Measurements from ENCODE around the gene SIX3. TPM values are rescaled to one million over a fixed set of nuclear protein-coding genes. Genes with fewer than 3 reads are reported as not detected.

SIX3 gene
- total RNA-seq, 2 experiments from 2014 or later: not detected

DNA sequence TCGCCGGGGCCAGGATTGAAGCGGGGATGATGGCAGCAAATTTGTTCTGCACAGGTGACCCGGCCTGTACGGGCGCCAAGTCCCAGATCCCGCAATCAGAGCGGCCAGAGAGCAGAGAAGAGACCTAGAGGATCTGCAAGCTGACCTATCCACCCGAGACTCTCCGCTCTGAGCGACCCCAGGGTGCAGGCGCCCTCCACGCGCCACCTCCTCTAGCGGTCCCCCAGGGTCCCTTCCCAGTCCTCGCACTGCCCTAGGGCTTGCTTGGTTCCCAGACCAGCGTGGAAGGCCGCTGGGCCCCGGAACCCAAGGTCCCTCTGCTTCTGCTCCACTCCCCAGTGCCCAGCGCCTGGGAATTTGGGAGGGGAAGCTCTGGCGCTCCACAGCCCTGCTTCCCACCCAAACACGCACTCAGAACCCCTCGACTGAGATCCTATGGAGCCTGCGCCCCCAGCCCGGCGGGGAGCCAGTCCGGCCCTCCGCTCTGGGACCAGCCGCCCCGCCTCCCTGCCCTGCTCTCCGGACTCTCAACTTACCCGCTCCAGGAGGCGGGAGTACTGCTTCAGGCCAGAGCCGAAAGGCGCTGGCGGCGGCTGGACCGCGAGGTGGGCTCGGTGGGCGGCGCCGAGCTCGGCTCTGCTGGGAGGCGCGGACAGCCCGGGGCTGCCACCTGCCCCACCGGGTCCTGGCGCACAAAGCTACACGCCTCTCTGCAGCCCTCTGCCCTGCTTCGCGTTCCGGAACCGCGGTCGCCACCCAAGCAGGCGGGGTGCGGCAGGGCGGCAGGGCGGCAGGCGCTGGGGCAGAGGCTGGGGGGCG, 3.0 kb upstream of the SIX3 start:
- intact Hi-C loops (cut with DNase I, micrococcal nuclease): no loop called here
- peak overlapping the region; percentile 26 for H3K4me3 Mint-ChIP-seq
- CTCF ChIA-PET: interaction anchor here (0.9 to 6.4 kb wide), 3 partner anchors 8 to 459 kb away, joined by 4 to 30 read pairs (median 7); no protein-coding TSS in a partner anchor

DNA sequence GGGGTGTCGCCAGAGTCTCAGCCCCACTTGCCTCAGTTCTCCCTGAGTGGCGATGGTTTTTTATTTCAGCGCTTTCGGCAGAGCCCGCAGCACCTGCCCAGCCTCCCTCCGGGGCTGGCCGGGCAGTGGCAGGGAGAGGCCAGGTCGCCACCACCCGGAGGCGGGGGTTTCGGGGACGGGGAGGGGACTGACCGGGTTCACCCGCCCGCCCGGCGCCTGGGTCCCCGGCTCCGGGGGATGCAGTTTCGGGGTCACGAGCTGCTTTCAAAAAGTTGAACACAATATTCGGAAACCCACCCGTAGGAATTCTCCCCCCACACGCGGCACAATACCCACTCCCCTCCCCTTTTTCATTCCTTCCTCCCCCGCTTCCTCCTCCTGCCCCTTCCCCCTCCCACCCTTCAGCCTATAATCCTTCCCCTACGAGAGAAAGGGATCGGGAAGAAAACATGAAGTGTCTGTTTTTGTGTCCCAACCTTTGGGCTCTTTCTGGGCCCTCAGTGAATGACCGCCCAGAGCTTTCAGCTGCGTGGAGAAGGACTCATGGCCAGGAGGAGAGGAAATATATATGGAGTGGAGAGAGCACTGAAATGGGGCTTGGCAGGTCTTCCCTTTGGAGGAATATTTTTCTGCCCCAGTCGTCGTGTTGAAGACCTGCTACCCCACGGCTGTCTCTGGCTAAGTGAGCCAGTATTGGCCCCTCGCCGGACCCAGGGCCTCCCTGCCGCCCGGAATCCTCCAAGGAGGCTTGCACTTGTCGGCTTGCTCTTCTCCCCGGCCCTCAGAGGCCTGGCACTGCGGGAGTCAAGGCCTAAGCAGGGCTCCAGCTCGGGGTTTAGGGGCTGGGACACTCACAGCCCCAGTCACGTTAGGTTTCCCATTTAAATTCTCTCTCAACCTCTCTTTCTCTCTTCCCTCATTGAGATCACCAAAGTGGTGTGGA, 2.1 kb upstream of the SIX3 start:
- Mint-ChIP-seq H3K27me3 (peaks cover 70% of the 10 kb centered on the region), H3K36me3 (ENCODE audit: low read depth) (no peaks in the 10 kb centered on the region), H3K9me3 (ENCODE audit: low read depth) (no peaks in the 10 kb centered on the region), H3K4me3 (no peak overlapping the region), H3K4me1 (peaks cover 31% of the 10 kb centered on the region), H3K27ac (no peak overlapping the region)
- intact Hi-C loops (cut with DNase I, micrococcal nuclease): loop anchor here in 1 of 2 experiments (2.0 to 5.0 kb wide), 3 partner anchors 13 to 137 kb away; no protein-coding TSS in a partner anchor
- ChIA-PET POLR2A (no interaction called here), CTCF (interaction anchor here (0.7 to 6.4 kb wide), 3 partner anchors 9 to 460 kb away, joined by 4 to 30 read pairs (median 5); no protein-coding TSS in a partner anchor)
- DNase-seq: no peak
- no peak for ATAC-seq

More for the DNA sequence above, 3.0 kb upstream of the SIX3 start:
- no peaks in the 10 kb centered on the region for H3K36me3 Mint-ChIP-seq (ENCODE audit: low read depth)
- DNase-seq: no peak
- no peak overlapping the region for H3K27ac Mint-ChIP-seq
- no peaks in the 10 kb centered on the region for H3K9me3 Mint-ChIP-seq (ENCODE audit: low read depth)
- POLR2A ChIA-PET: no interaction called here
- ATAC-seq: no peak
- H3K4me1 Mint-ChIP-seq: peaks cover 32% of the 10 kb centered on the region
- peaks cover 72% of the 10 kb centered on the region for H3K27me3 Mint-ChIP-seq

DNA sequence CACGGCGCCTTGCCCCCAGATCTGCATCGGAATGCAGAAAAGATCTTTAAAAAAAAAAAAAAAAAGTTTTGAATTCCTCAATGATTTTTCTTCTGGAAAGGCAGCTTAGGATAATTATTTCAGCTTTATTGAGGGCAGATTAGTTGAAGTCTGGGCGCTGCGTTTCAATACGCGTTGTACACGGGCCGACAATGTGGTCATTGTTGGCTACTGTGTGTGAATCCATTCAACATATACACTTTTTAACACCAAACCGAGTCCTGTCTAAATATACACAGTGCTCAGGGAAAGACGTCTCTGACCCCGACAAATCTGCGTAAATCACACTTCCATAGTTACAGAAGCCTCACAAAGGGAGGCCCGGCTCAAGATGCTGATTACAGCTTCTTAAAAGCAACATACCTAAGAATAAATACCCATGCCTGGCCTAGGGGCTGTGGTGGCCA, 1.4 kb upstream of the SIX3 start:
- no peak overlapping the region for H3K27ac Mint-ChIP-seq
- H3K4me1 Mint-ChIP-seq: peaks cover 34% of the 10 kb centered on the region
- peaks cover 74% of the 10 kb centered on the region for H3K27me3 Mint-ChIP-seq
- CTCF ChIA-PET: interaction anchor here (0.7 to 6.4 kb wide), 2 partner anchors 16 to 461 kb away, joined by 5 to 30 read pairs; no protein-coding TSS in a partner anchor
- intact Hi-C loops (cut with DNase I, micrococcal nuclease): loop anchor here in 1 of 2 experiments (2.0 to 5.0 kb wide), 3 partner anchors 13 to 138 kb away; no protein-coding TSS in a partner anchor
- no peak for DNase-seq
- no peaks in the 10 kb centered on the region for H3K9me3 Mint-ChIP-seq (ENCODE audit: low read depth)
- H3K4me3 Mint-ChIP-seq: no peak overlapping the region
- POLR2A ChIA-PET: no interaction called here
- no peak for ATAC-seq
- H3K36me3 Mint-ChIP-seq (ENCODE audit: low read depth): no peaks in the 10 kb centered on the region

DNA sequence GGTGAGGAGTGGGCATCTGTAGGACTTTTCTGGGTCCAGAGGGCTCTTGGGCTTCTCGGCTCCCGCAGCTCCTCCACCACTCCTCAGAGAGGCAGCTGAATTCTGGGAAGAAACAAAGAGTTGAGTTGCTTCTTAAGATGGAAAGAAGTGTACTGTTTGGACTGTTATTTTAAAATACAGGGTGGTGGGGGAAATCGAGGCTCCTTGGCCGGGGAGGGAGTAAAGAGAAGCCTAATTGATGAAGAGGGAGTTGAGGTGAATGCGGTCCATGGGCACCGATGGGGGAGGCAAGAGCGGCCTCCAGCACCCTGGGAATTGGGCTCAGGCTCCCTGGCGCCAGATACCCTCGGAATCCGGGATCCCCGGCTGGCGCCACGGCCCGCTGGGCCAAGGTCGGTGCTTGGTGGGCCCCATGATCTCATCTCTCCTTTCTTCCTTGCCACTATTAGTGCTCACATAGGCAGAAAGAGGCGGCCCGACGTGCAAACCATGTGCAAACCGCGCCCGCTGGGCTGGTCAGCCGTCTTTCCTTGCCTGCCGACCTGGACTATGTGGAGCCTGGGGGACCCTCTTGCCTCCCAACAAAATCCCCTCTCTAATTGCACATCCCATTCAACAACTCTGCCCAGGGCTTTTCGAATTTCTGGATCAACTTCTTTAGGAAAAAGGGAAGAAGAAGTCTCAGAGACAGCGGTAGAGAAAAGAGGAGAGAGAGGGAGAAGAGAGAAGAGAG, 604 bp upstream of the SIX3 start:
- Mint-ChIP-seq H3K4me1 (peaks cover 37% of the 10 kb centered on the region), H3K9me3 (ENCODE audit: low read depth) (no peaks in the 10 kb centered on the region), H3K4me3 (peak overlapping the region; percentile 70), H3K36me3 (ENCODE audit: low read depth) (no peaks in the 10 kb centered on the region), H3K27me3 (peaks cover 77% of the 10 kb centered on the region), H3K27ac (no peak overlapping the region)
- POLR2A ChIA-PET: no interaction called here
- intact Hi-C loops (cut with DNase I, micrococcal nuclease): loop anchor here (1.0 to 5.0 kb wide), 4 partner anchors 11 to 139 kb away; no protein-coding TSS in a partner anchor
- ATAC-seq (no peak), DNase-seq (no peak)
- CTCF ChIA-PET: interaction anchor here (6.4 kb wide), 1 partner anchor 15 kb away, joined by 30 read pairs; no protein-coding TSS in a partner anchor

DNA sequence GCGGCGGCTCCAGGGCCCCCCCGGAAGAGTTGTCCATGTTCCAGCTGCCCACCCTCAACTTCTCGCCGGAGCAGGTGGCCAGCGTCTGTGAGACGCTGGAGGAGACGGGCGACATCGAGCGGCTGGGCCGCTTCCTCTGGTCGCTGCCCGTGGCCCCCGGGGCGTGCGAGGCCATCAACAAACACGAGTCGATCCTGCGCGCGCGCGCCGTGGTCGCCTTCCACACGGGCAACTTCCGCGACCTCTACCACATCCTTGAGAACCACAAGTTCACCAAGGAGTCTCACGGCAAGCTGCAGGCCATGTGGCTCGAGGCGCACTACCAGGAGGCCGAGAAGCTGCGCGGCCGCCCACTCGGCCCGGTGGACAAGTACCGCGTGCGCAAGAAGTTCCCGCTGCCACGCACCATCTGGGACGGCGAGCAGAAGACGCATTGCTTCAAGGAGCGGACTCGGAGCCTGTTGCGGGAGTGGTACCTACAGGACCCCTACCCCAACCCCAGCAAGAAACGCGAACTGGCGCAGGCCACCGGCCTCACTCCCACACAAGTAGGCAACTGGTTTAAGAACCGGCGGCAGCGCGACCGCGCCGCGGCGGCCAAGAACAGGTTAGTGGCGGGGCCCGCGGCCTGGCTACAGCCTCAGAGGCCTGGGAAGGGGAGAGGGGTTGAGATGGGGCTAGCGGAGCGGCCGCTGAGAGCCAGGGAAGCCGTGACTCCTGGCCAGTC, 965 bp downstream of the SIX3 start:
- no peaks in the 10 kb centered on the region for H3K36me3 Mint-ChIP-seq (ENCODE audit: low read depth)
- H3K27ac Mint-ChIP-seq: no peak overlapping the region
- peak overlapping the region; percentile 70 for H3K4me3 Mint-ChIP-seq
- CTCF ChIA-PET: no interaction called here
- DNase-seq (peak; percentile 43), ATAC-seq (no peak)
- H3K4me1 Mint-ChIP-seq: peaks cover 37% of the 10 kb centered on the region
- POLR2A ChIA-PET: no interaction called here
- peaks cover 78% of the 10 kb centered on the region for H3K27me3 Mint-ChIP-seq
- no peaks in the 10 kb centered on the region for H3K9me3 Mint-ChIP-seq (ENCODE audit: low read depth)
- intact Hi-C loops (cut with DNase I, micrococcal nuclease): loop anchor here in 1 of 2 experiments (5.0 kb wide), 2 partner anchors 70 to 140 kb away; no protein-coding TSS in a partner anchor

DNA sequence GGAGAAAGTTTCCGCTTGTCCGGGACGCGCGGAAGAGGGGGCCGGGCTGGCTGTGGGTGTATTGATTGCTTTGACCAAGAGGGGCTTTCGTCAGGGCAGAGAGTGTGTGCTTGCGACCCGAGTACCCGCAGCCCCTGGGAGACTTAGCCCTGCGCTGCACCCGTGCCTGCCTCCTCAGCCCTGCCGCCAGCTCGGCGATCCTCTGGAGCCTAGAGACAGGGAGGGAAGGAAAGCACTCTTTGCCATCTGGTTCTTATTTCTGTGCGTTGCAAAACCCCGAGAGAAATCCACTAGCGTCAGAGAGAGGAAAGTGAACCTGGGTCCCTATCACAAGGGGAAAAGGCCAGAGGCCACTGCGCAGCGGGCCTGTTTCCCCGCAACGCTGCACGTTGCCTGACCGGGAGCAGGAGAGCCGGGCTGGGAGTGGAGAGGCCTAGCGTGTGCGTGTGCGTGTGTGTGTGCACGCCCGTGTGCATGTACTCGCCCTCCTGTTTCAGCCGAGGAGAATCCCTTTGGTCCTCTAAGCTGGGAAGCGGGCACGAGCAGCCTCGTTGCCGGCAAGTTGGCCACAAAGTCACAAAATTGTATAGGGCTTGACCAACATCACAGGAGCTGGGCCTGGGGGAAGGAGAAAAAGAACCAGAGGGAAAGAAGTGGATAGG, 1.7 kb downstream of the SIX3 start:
- peaks cover 79% of the 10 kb centered on the region for H3K27me3 Mint-ChIP-seq
- H3K4me1 Mint-ChIP-seq: peaks cover 37% of the 10 kb centered on the region
- ATAC-seq: no peak
- no peaks in the 10 kb centered on the region for H3K9me3 Mint-ChIP-seq (ENCODE audit: low read depth)
- POLR2A ChIA-PET: no interaction called here
- intact Hi-C loops (cut with DNase I, micrococcal nuclease): loop anchor here in 1 of 2 experiments (5.0 kb wide), 2 partner anchors 69 to 141 kb away; no protein-coding TSS in a partner anchor
- no peak for DNase-seq
- H3K27ac Mint-ChIP-seq: no peak overlapping the region
- H3K36me3 Mint-ChIP-seq (ENCODE audit: low read depth): no peaks in the 10 kb centered on the region
- H3K4me3 Mint-ChIP-seq: peak overlapping the region; percentile 31
- CTCF ChIA-PET: interaction anchor here (1.0 kb wide), 1 partner anchor 13 kb away, joined by 8 read pairs; no protein-coding TSS in a partner anchor

DNA sequence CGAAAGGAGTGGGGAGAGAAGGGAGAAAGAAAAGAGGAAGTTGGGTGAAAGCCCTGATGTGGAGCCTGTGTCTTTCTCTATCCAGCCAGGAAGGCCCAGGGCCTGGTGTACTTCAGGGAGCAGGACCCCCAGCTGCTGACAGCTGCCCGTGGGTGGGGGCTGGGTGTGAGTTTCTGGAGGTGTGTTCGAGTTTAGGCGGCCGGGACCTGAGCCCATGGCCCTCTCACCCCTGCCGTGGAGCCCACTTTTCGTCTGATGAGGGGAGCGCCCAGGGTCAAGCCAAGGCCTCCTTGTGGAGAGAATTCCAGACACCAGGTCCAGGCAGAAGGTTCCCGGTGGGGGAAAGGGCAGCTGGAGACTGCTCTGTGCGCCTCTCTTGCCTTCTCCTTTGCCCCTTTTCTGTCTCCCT, 2.2 kb downstream of the SIX3 start:
- H3K27me3 Mint-ChIP-seq: peaks cover 78% of the 10 kb centered on the region
- no peak overlapping the region for H3K4me3 Mint-ChIP-seq
- H3K36me3 Mint-ChIP-seq (ENCODE audit: low read depth): no peaks in the 10 kb centered on the region
- POLR2A ChIA-PET: no interaction called here
- no peak for DNase-seq
- H3K4me1 Mint-ChIP-seq: peaks cover 35% of the 10 kb centered on the region
- ATAC-seq: no peak
- no peak overlapping the region for H3K27ac Mint-ChIP-seq
- no peaks in the 10 kb centered on the region for H3K9me3 Mint-ChIP-seq (ENCODE audit: low read depth)
- intact Hi-C loops (cut with DNase I, micrococcal nuclease): loop anchor here in 1 of 2 experiments (5.0 kb wide), 2 partner anchors 69 to 141 kb away; no protein-coding TSS in a partner anchor
- CTCF ChIA-PET: interaction anchor here (1.0 kb wide), 1 partner anchor 12 kb away, joined by 8 read pairs; no protein-coding TSS in a partner anchor

DNA sequence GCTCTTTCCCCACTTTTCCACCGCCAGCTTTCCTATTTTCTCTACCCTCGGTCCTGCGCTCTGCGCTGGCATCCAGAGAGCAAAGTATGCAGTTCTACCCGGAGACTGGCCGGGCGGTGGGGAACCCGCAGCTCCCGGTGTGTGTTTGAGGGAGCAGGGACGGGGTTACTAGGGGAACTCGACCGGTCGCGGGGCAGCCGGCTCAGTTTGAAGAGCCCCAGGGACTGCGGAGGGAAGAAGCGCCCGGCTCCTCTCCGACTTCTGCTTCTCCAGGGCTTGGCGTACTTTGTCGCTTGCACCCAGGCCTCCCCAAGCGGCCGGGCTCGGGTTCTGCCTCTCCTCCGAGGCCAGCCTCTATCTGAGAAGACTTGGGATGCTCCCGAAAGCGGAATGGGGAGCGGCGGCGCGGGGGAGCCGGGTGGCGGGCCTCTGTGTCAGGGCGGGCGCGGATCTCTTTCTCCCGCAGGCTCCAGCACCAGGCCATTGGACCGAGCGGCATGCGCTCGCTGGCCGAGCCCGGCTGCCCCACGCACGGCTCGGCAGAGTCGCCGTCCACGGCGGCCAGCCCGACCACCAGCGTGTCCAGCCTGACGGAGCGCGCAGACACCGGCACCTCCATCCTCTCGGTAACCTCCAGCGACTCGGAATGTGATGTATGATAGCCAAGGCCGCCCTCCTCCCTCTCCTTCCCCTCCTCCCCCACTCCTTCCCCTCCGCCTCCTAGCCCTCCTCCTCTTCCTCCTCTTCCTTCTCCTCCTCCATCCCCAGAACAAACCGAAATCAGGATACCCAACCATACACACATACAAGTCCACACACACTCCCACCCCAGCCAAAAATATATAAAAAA, 2.8 kb downstream of the SIX3 start:
- Mint-ChIP-seq H3K27ac (no peak overlapping the region), H3K27me3 (peaks cover 84% of the 10 kb centered on the region), H3K4me3 (no peak overlapping the region), H3K36me3 (ENCODE audit: low read depth) (no peaks in the 10 kb centered on the region), H3K9me3 (ENCODE audit: low read depth) (no peaks in the 10 kb centered on the region), H3K4me1 (peaks cover 35% of the 10 kb centered on the region)
- intact Hi-C loops (cut with DNase I, micrococcal nuclease): loop anchor here in 1 of 2 experiments (5.0 kb wide), 2 partner anchors 68 to 142 kb away; no protein-coding TSS in a partner anchor
- ATAC-seq (no peak), DNase-seq (no peak)
- ChIA-PET POLR2A (no interaction called here), CTCF (interaction anchor here (1.0 kb wide), 1 partner anchor 12 kb away, joined by 8 read pairs; no protein-coding TSS in a partner anchor)

DNA sequence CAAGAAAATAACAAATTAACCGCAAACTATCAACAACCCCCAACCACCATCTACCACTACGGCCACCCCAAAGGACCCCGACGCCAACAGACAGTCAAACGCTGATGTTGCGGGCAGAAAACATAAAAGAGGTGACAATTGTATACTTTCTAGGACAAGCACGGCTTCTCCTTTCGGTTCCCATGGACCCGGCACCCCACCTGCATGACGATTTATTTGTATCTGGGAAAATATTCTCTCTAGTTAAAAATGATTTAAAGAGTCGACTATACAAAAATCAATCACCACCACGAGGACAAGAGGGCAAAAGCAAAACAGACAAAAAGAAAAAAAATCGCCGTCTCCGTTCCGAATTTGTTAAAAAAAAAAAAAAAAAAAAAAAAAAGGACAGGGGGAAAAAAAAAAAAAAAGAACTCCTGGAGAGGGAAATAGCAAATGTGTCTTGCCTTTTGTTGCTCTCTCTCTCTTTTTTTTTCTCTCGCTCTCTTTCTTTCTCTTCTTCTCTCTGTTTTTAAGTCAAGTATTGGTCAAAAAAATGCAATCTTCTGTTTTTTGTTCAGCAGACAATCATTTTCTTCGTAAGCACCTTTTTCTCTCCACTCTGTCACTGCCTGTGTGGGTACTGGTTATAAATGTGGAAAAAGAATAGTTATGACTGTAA, 3.6 kb downstream of the SIX3 start:
- DNase-seq (no peak), ATAC-seq (no peak)
- no peak overlapping the region for H3K4me3 Mint-ChIP-seq
- H3K27ac Mint-ChIP-seq: no peak overlapping the region
- no peaks in the 10 kb centered on the region for H3K36me3 Mint-ChIP-seq (ENCODE audit: low read depth)
- ChIA-PET CTCF (no interaction called here), POLR2A (no interaction called here)
- H3K9me3 Mint-ChIP-seq (ENCODE audit: low read depth): no peaks in the 10 kb centered on the region
- intact Hi-C loops (cut with DNase I, micrococcal nuclease): loop anchor here in 1 of 2 experiments (5.0 kb wide), 2 partner anchors 67 to 143 kb away; no protein-coding TSS in a partner anchor
- peaks cover 82% of the 10 kb centered on the region for H3K27me3 Mint-ChIP-seq
- peaks cover 32% of the 10 kb centered on the region for H3K4me1 Mint-ChIP-seq
